Upper lobe of left lung (tissue), 6 donors: ENCODE results near the gene DHFR2. TPM values are rescaled to one million over a fixed set of nuclear protein-coding genes. Genes with fewer than 3 reads are reported as not detected.

Source experiments
- ATAC-seq, 2 donors: fragments of 200-7000 bp; cut with Tn5 transposase; one replicate each; pipeline ENCODE4 v1.9.1; 2022; ENCODE audit warnings: mild to moderate bottlenecking in 2 of 2, moderate library complexity in 2 of 2; ENCODE audit not compliant: low FRiP score in 2 of 2
- DNase-seq, 2 donors: peaks; one replicate each; pipeline ENCODE4 v3.0.0-alpha.2; 2019 to 2020
- H3K27ac ChIP-seq, 4 donors: fragments of 200-600 bp; sonication (generic); one replicate each; pipeline ENCODE4 v1.5.1; 2016 to 2019
- H3K27me3 ChIP-seq, 4 donors: fragments of 200-600 bp; sonication (generic); one replicate each; pipeline ENCODE4 v1.5.1; 2017 to 2019
- H3K36me3 ChIP-seq, 4 donors: fragments of 200-600 bp; sonication (generic); one replicate each; pipeline ENCODE4 v1.5.1; 2016 to 2019
- H3K4me1 ChIP-seq, 4 donors: fragments of 200-600 bp; sonication (generic); one replicate each; pipeline ENCODE4 v1.5.1; 2018 to 2019
- H3K4me3 ChIP-seq, 4 donors: fragments of 200-600 bp; sonication (generic); one replicate each; pipeline ENCODE4 v1.5.1; 2017 to 2019; ENCODE audit warnings: mild to moderate bottlenecking in 2 of 4, moderate library complexity in 1 of 4
- H3K9me3 ChIP-seq, 4 donors: fragments of 200-600 bp; sonication (generic); one replicate each; pipeline ENCODE4 v1.5.1; 2018 to 2019
- EP300 ChIP-seq, 4 donors: sonication (generic); formaldehyde crosslinking; IDR thresholded peaks; one replicate each; pipeline ENCODE4 v1.5.1; 2017; ENCODE audit warnings: antibody characterized with exemption in 4 of 4, control low read depth in 2 of 4
- POLR2A ChIP-seq, 4 donors: fragments of 450-650 bp; IDR thresholded peaks; one replicate each; pipeline ENCODE4 v1.5.1; 2016 to 2017; ENCODE audit warnings: antibody characterized with exemption in 4 of 4, mild to moderate bottlenecking in 2 of 4
- POLR2AphosphoS5 ChIP-seq, 2 donors: sonication (generic); formaldehyde crosslinking; IDR thresholded peaks; one replicate each; pipeline ENCODE4 v1.5.1; 2017; ENCODE audit warnings: antibody characterized with exemption in 2 of 2
- WGBS, 2 donors: methylation state at CpG; one replicate each; pipeline ENCODE4 v1.1.5; 2017 to 2018; 5-methylcytosine and 5-hydroxymethylcytosine counted together
- total RNA-seq, 6 donors: library from RNA; depleted of rRNA in 4 of 6; stranded (reverse); fragments of >200 nt in 4 of 6; gene quantifications; one replicate each; pipeline versions ENCODE4 v1.1.0 to v1.2.1, GENCODE V29; 2016 to 2021
- TF ChIP-seq, protein P1 (sequence below), 6 experiments: fragments of 450-650 bp in 4 of 6; fragments of 200-600 bp in 2 of 6; sonication (generic) in 2 of 6; IDR thresholded peaks; one replicate each; pipeline ENCODE4 v1.5.1; 2016 to 2019; ENCODE audit warnings: antibody characterized with exemption in 6 of 6
- donor health status: DM: no; HTN: no; CAD: no; lungs with moderate emphysema.
- donor health status: DM: no; HTN: yes; CAD: no; lungs with severe emphysema.

Gene DHFR2
- total RNA-seq, 6 donors from 2014 or later, result 2.7 to 7.9 (median 5.3) TPM

DNA sequence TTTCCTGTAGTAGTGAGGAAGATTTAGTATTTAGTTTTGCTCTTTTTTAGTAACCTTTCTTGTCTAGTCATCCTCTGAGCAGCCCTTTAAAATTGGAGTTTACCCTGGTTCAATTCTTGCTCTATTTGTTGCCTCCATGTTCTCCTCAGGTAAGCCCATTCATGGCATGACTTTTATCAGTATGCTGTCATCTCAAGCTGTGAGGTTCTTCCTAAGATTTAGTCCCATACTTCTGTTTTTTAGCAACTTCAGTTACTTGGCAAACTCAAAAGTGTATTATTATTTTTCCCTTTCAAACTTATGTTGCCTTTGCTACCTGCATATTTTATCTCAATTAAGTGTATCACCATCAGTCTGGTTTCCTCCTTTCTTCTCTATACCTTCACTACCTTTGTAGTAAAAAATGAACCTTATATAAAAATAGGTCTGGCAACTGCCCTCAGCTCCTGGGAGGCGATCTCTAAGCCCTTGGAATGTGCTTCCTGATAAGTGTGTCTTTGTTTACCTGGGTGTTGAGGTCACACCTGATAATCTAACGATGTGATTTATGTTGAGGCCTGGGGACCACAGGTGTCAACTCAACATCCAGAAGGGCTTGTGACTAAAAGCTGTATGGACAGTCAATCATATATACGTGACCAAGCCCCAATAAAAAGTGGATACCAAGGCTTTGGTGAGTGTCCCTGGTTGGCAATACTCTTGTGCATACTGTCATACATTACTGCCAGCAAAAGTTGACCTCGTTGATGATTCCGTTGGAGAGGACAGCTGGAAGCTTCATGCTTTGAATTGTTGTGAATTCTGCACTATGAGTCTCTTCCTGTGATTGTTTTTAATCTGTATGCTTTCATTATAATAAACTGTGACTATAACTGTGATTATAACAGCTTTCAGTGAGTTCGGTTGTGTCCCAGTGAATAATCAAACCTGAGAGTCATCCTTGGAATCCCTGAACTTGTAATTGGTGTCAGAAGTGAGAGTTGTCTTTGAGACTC lies 4.1 kb upstream of the DHFR2 start:
- Histone ChIP-seq H3K27ac (peak overlapping the region in 2 of 4 donors; percentile 17 to 28), H3K4me1 (peaks cover 18 to 41% (median 31%) of the 10 kb centered on the region in 4 donors), H3K4me3 (no peak overlapping the region), H3K36me3 (peaks cover 0 to 14% (median 3%) of the 10 kb centered on the region in 4 donors), H3K27me3 (no peaks in the 10 kb centered on the region), H3K9me3 (no peaks in the 10 kb centered on the region)
- DNase-seq (no peak), ATAC-seq (no peak)
- WGBS, 2 donors, result 70 to 83% methylated on average over 6 of the region's 6 CpGs
- TF ChIP-seq EP300 (IDR thresholded peaks at IDR 0.05) (no peak), POLR2AphosphoS5 (IDR thresholded peaks at IDR 0.05) (no peak), POLR2A (IDR thresholded peaks at IDR 0.05) (no peak)
- TF ChIP-seq, protein P1, sequence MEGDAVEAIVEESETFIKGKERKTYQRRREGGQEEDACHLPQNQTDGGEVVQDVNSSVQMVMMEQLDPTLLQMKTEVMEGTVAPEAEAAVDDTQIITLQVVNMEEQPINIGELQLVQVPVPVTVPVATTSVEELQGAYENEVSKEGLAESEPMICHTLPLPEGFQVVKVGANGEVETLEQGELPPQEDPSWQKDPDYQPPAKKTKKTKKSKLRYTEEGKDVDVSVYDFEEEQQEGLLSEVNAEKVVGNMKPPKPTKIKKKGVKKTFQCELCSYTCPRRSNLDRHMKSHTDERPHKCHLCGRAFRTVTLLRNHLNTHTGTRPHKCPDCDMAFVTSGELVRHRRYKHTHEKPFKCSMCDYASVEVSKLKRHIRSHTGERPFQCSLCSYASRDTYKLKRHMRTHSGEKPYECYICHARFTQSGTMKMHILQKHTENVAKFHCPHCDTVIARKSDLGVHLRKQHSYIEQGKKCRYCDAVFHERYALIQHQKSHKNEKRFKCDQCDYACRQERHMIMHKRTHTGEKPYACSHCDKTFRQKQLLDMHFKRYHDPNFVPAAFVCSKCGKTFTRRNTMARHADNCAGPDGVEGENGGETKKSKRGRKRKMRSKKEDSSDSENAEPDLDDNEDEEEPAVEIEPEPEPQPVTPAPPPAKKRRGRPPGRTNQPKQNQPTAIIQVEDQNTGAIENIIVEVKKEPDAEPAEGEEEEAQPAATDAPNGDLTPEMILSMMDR (IDR thresholded peaks at IDR 0.05), result no peak

DNA sequence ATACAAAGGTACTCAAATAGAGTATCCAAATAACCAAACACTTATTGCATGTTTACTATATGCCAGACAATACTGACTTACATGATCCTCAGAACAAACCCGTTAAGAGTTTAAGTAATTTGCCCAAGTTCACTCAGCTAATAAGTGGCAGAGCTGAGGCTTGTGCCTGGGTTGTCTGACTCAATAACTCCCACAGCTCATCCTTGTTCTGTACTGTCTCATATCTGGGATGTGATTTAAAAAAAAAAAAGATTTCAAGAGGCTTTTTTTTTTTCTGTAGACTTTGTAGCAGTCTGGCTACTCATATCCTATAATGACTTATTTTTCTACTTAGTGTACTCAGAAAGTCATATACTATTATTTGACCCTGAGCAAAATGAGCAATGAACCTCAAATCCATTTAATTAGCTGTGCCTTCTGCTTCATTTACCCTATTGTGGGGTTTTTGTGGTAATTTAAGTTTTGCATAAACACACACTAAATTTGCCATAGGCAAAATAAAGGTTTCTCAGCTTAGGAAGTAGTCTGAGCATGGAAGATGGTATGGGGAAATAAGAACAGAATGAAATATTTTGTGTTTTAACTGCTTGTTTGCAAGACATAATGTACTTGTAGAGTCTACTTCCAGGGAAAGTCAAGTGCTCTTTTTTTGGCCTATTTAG lies 3.2 kb upstream of the DHFR2 start:
- no peaks in the 10 kb centered on the region for H3K27me3 ChIP-seq

DNA sequence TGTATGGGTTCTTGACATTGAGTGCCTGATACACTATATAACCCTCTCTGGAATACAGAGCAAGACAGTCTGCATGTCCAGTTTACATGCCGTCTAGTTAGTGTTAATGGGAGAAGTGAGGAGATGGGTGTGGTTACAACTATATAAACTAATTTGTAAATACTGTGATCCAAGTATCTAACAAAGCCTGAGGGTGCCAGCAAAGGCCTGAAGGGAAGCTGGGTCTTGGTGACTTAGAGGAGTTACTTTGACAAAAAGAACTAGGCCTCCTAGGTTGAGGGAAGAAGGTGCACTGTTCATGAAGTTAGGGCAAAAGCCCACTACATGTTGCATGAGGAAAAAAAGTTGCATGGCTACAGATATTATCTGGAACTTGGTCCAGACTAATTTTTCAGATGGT lies 2.4 kb upstream of the DHFR2 start:
- peaks cover 20 to 42% (median 32%) of the 10 kb centered on the region in 4 donors for H3K4me1 ChIP-seq
- 17 to 42% methylated on average over 1 of the region's 1 CpG for WGBS, 2 donors

More for the DNA sequence above, 3.2 kb upstream of the DHFR2 start:
- DNase-seq (no peak), ATAC-seq (no peak)
- Histone ChIP-seq H3K4me3 (no peak overlapping the region), H3K27ac (no peak overlapping the region), H3K4me1 (peaks cover 20 to 42% (median 32%) of the 10 kb centered on the region in 4 donors), H3K9me3 (no peaks in the 10 kb centered on the region), H3K36me3 (peaks cover 0 to 9% (median 2%) of the 10 kb centered on the region in 4 donors)
- WGBS, 2 donors, result 83 to 85% methylated on average over 1 of the region's 1 CpG
- TF ChIP-seq, protein P1 (IDR thresholded peaks at IDR 0.05), result no peak
- TF ChIP-seq POLR2AphosphoS5 (IDR thresholded peaks at IDR 0.05) (no peak), EP300 (IDR thresholded peaks at IDR 0.05) (no peak), POLR2A (IDR thresholded peaks at IDR 0.05) (no peak)

GRCh38 chr3:94064243-94064860 lies 1.6 kb upstream of the DHFR2 start:
- Histone ChIP-seq H3K9me3 (no peaks in the 10 kb centered on the region), H3K27ac (peak overlapping the region; percentile 94 to 98 (median 94)), H3K27me3 (no peaks in the 10 kb centered on the region), H3K36me3 (peaks cover 0 to 10% (median 0%) of the 10 kb centered on the region in 4 donors), H3K4me1 (peaks cover 20 to 42% (median 32%) of the 10 kb centered on the region in 4 donors), H3K4me3 (peak overlapping the region in 1 of 4 donors; percentile 65)
- no peak for ATAC-seq
- TF ChIP-seq POLR2AphosphoS5 (IDR thresholded peaks at IDR 0.05), result no peak
- no peak for TF ChIP-seq POLR2A (IDR thresholded peaks at IDR 0.05)
- no peak for TF ChIP-seq EP300 (IDR thresholded peaks at IDR 0.05)
- TF ChIP-seq, protein P1 (IDR thresholded peaks at IDR 0.05), result no peak
- no peak for DNase-seq
- WGBS, 2 donors, result 72 to 74% methylated on average over 6 of the region's 6 CpGs

More for the DNA sequence above, 2.4 kb upstream of the DHFR2 start:
- no peak overlapping the region for H3K4me3 ChIP-seq
- DNase-seq (no peak), ATAC-seq (no peak)
- H3K9me3 ChIP-seq, result no peaks in the 10 kb centered on the region
- TF ChIP-seq, protein P1 (IDR thresholded peaks at IDR 0.05), result no peak
- TF ChIP-seq POLR2A (IDR thresholded peaks at IDR 0.05), result no peak
- no peak for TF ChIP-seq EP300 (IDR thresholded peaks at IDR 0.05)
- TF ChIP-seq POLR2AphosphoS5 (IDR thresholded peaks at IDR 0.05), result no peak
- no peaks in the 10 kb centered on the region for H3K27me3 ChIP-seq
- H3K27ac ChIP-seq, result no peak overlapping the region
- peaks cover 0 to 6% (median 0%) of the 10 kb centered on the region in 4 donors for H3K36me3 ChIP-seq
